HFFc6 (cell line): ENCODE data around the gene SYNE2. TPM values are rescaled to one million over a fixed set of nuclear protein-coding genes. Genes with fewer than 3 reads are reported as not detected.

Experiments used
- DNase-seq: peaks from one replicate; pipeline ENCODE4 v3.0.0-alpha.2; 2018
- H3K27ac Mint-ChIP-seq: 2 replicates; pipeline ENCODE4 v1.8.0; 2020; ENCODE audit warnings: mild to moderate bottlenecking, mixed read lengths
- H3K27me3 Mint-ChIP-seq: 2 replicates; pipeline ENCODE4 v1.8.0; 2021; ENCODE audit warnings: mild to moderate bottlenecking, moderate library complexity, mixed read lengths; ENCODE audit not compliant: insufficient read depth
- H3K36me3 Mint-ChIP-seq: 2 replicates; pipeline ENCODE4 v1.8.0; 2021; ENCODE audit warnings: low read depth, mixed read lengths
- H3K4me1 Mint-ChIP-seq: 2 replicates; pipeline ENCODE4 v1.8.0; 2020; ENCODE audit warnings: low read depth, mixed read lengths
- H3K4me3 Mint-ChIP-seq: 2 replicates; pipeline ENCODE4 v1.8.0; 2020; ENCODE audit warnings: mild to moderate bottlenecking, moderate library complexity, mixed read lengths
- H3K9me3 Mint-ChIP-seq: 2 replicates; pipeline ENCODE4 v1.8.0; 2020; ENCODE audit warnings: mild to moderate bottlenecking, mixed read lengths
- CTCF ChIP-seq: fragments of 200-600 bp; sonication (generic); IDR thresholded peaks from 2 replicates; pipeline ENCODE4 v1.5.0; 2021; ENCODE audit warnings: antibody characterized with exemption, mild to moderate bottlenecking
- total RNA-seq, 6 experiments: library from RNA; stranded (reverse); fragmentation: NEBNext Ultra II Directional; extraction: Animal tissue kit (Norgen Biotek cat#: 25700); gene quantifications; 2 replicates in 1 of 6; 3 replicates in 5 of 6; pipeline ENCODE4 v1.2.3, GENCODE V29; 2021

SYNE2 gene
- total RNA-seq, 6 experiments from 2014 or later = 2.9 to 6.6 (median 6.2) TPM

GRCh38 chr14:64238049-64238448, 385.2 kb downstream of the SYNE2 start:
- Mint-ChIP-seq H3K4me3 (no peak overlapping the region), H3K27ac (no peak overlapping the region), H3K36me3 (no peaks in the 10 kb centered on the region), H3K9me3 (no peaks in the 10 kb centered on the region), H3K4me1 (peaks cover 15% of the 10 kb centered on the region), H3K27me3 (peaks cover 36% of the 10 kb centered on the region)
- DNase-seq = no peak
- no peak for TF ChIP-seq CTCF

DNA sequence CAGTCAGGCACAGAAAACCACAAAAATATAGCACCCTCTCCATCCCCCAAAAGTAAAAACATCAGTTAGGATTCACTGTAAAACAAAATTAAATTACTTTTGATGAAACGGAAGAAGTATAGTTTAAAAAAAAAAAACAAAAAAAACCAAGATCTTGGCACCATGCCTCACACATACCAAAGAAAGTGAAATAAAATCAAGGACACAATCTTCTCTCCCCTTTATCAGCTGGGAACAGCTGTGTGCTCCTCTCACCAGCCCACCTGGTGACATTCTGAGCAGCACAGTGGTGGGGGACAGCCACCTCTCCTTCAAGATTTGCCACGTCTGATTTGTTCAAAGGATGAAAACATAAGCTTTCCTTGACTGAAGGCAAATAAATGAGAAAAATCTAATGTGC, 385.8 kb downstream of the SYNE2 start:
- Mint-ChIP-seq H3K36me3 (no peaks in the 10 kb centered on the region), H3K27me3 (peaks cover 38% of the 10 kb centered on the region), H3K9me3 (no peaks in the 10 kb centered on the region), H3K4me3 (no peak overlapping the region), H3K27ac (no peak overlapping the region), H3K4me1 (peaks cover 9% of the 10 kb centered on the region)
- no peak for TF ChIP-seq CTCF
- no peak for DNase-seq

GRCh38 chr14:64244279-64244678, 391.5 kb downstream of the SYNE2 start:
- no peaks in the 10 kb centered on the region for H3K9me3 Mint-ChIP-seq
- H3K27ac Mint-ChIP-seq = no peak overlapping the region
- TF ChIP-seq CTCF = no peak
- H3K4me1 Mint-ChIP-seq = no peaks in the 10 kb centered on the region
- no peaks in the 10 kb centered on the region for H3K36me3 Mint-ChIP-seq
- DNase-seq = no peak
- no peak overlapping the region for H3K4me3 Mint-ChIP-seq
- peaks cover 36% of the 10 kb centered on the region for H3K27me3 Mint-ChIP-seq

GRCh38 chr14:64245491-64245890, 392.7 kb downstream of the SYNE2 start:
- TF ChIP-seq CTCF = no peak
- Mint-ChIP-seq H3K27me3 (peaks cover 32% of the 10 kb centered on the region), H3K4me3 (no peak overlapping the region), H3K4me1 (no peaks in the 10 kb centered on the region), H3K36me3 (no peaks in the 10 kb centered on the region), H3K27ac (no peak overlapping the region), H3K9me3 (no peaks in the 10 kb centered on the region)
- DNase-seq = no peak

- no peak for DNase-seq
- no peak for TF ChIP-seq CTCF
- Mint-ChIP-seq H3K4me1 (no peaks in the 10 kb centered on the region), H3K27me3 (peaks cover 32% of the 10 kb centered on the region), H3K36me3 (no peaks in the 10 kb centered on the region), H3K4me3 (no peak overlapping the region), H3K9me3 (no peaks in the 10 kb centered on the region), H3K27ac (no peak overlapping the region)
Observed at GRCh38 chr14:64246688-64247087, 393.9 kb downstream of the SYNE2 start.

- Mint-ChIP-seq H3K4me3 (no peak overlapping the region), H3K4me1 (peaks cover under 1% of the 10 kb centered on the region; the same call in 1 of the 2 replicates), H3K9me3 (no peaks in the 10 kb centered on the region), H3K27ac (no peak overlapping the region), H3K36me3 (no peaks in the 10 kb centered on the region), H3K27me3 (peaks cover 30% of the 10 kb centered on the region)
- no peak for TF ChIP-seq CTCF
- no peak for DNase-seq
Observed at GRCh38 chr14:64247195-64247594, 394.4 kb downstream of the SYNE2 start.
